Measurements from ENCODE around the gene FIBP. TPM values are rescaled to one million over a fixed set of nuclear protein-coding genes. Genes with fewer than 3 reads are reported as not detected.

The FIBP gene
- total RNA-seq, 2 experiments from 2014 or later: 19.1 to 19.9 TPM

DNA sequence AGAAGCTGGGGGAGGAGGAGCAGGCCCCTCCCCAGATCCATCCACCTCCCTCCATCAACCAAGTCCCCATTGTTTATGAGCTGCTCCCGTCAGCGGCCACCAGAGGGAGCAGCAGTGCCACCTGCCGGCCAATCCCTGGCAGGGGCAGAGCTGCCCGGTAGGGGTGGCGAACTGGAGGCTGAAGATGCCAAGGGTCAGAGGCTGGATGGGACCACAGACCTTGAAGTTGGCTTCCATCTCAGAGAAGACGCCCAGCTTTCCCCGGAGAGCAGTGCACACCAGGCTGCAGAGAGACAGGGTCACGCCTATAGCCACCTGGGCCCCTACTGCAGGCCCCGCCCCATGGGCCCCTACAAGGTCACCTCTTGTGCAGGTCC, 3.6 kb downstream of the FIBP start:
- TF ChIP-seq, protein P1, sequence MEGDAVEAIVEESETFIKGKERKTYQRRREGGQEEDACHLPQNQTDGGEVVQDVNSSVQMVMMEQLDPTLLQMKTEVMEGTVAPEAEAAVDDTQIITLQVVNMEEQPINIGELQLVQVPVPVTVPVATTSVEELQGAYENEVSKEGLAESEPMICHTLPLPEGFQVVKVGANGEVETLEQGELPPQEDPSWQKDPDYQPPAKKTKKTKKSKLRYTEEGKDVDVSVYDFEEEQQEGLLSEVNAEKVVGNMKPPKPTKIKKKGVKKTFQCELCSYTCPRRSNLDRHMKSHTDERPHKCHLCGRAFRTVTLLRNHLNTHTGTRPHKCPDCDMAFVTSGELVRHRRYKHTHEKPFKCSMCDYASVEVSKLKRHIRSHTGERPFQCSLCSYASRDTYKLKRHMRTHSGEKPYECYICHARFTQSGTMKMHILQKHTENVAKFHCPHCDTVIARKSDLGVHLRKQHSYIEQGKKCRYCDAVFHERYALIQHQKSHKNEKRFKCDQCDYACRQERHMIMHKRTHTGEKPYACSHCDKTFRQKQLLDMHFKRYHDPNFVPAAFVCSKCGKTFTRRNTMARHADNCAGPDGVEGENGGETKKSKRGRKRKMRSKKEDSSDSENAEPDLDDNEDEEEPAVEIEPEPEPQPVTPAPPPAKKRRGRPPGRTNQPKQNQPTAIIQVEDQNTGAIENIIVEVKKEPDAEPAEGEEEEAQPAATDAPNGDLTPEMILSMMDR (IDR thresholded peaks at IDR 0.05): peak; percentile 99
- Mint-ChIP-seq H3K36me3 (ENCODE audit: low read depth) (peaks cover 48% of the 10 kb centered on the region), H3K27me3 (no peaks in the 10 kb centered on the region), H3K27ac (peak overlapping the region; percentile 75), H3K4me3 (peak overlapping the region; percentile 84), H3K9me3 (no peaks in the 10 kb centered on the region), H3K4me1 (ENCODE audit: low read depth) (peaks cover 49% of the 10 kb centered on the region)
- no peaks in the 10 kb centered on the region for H3K27me3 ChIP-seq (ENCODE audit: control insufficient read depth in 1 of 2, insufficient read depth in 2 of 2, low read length in 2 of 2)
- peaks cover 54% of the 10 kb centered on the region for H3K4me1 ChIP-seq (ENCODE audit: insufficient read depth, low read length)
- CTCF ChIA-PET: interaction anchor here (0.7 to 3.5 kb wide), 34 partner anchors 8 to 173 kb away, joined by 3 to 37 read pairs (median 5); partner anchors contain the start of genes BANF1, C11orf68, CFL1 and DRAP1
- no peak overlapping the region for H3K27ac ChIP-seq (ENCODE audit: low read depth in 1 of 2, low read length in 2 of 2)
- intact Hi-C loops (cut with DNase I, micrococcal nuclease): loop anchor here (1.0 to 10.0 kb wide), 3 partner anchors 24 to 170 kb away; partner anchors contain the start of genes KAT5 (in 1 of the 2) and MUS81 (in 1 of the 2)
- H3K4me3 ChIP-seq (ENCODE audit: low read length): no peak overlapping the region
- peak; percentile 69 to 91 (median 80) for DNase-seq
- no peaks in the 10 kb centered on the region for H3K9me3 ChIP-seq (ENCODE audit: control insufficient read depth in 1 of 2, insufficient read depth in 1 of 2, low read length in 2 of 2)
- H3K36me3 ChIP-seq (ENCODE audit: insufficient read depth, low read length): peaks cover 35% of the 10 kb centered on the region
- ATAC-seq (ENCODE audit: poor library complexity): peak; percentile 47
- POLR2A ChIA-PET: interaction anchor here (0.7 to 3.0 kb wide), 14 partner anchors 9 to 388 kb away, joined by 3 to 56 read pairs (median 6); partner anchors contain the start of genes BANF1, CFL1, EIF1AD and KAT5

DNA sequence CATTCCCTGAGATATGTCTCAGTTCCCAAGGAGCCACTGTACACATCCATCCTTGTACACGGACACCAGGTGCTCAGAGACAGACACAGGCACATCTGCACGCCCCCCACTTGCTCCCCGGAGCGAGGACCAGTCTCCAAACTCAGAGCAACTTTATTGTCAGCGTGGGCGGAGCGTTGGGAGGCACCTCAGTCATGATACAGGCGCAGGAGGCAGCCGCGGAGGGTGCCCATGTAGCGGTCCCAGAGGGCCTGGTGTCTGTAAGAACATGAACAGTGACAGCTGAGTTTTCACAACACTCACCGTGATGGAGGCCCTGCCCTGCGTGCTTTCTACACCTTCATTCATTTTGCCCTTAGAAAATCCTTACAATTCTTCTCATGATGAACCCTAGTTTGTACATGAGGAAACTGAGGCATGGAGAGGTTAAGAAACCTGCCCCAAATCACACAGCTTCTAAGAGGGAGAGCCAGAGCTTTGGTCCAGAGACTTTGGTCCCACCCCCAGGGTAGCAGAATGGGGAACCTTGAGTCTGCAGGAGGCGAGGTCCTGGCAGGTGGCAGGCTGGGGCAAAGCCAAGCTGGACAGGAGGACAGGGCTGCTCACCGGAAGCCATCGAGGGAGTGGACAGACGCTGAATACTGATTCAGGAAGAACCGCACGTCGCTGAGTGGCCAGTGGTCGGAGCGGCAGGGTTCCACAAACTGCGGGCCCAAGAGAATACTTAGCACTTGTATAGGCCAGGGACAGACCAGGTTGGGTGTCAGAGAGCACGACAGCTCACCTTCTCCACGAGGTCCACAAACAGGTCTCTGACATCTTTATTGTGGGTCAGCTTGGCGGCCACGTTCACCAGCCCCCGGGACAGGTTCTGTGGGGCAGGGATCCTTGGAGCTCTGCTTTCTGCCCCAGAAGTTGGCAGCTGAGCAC, 4.2 kb downstream of the FIBP start:
- Histone ChIP-seq H3K4me3 (ENCODE audit: low read length) (no peak overlapping the region), H3K27me3 (ENCODE audit: control insufficient read depth in 1 of 2, insufficient read depth in 2 of 2, low read length in 2 of 2) (no peaks in the 10 kb centered on the region), H3K36me3 (ENCODE audit: insufficient read depth, low read length) (peaks cover 35% of the 10 kb centered on the region), H3K9me3 (ENCODE audit: control insufficient read depth in 1 of 2, insufficient read depth in 1 of 2, low read length in 2 of 2) (no peaks in the 10 kb centered on the region), H3K4me1 (ENCODE audit: insufficient read depth, low read length) (peaks cover 54% of the 10 kb centered on the region), H3K27ac (ENCODE audit: low read depth in 1 of 2, low read length in 2 of 2) (no peak overlapping the region)
- TF ChIP-seq, protein P1 (IDR thresholded peaks at IDR 0.05): no peak
- ChIA-PET POLR2A (interaction anchor here (0.7 to 3.0 kb wide), 13 partner anchors 10 to 387 kb away, joined by 3 to 56 read pairs (median 6); partner anchors contain the start of genes BANF1, CFL1, EIF1AD and KAT5), CTCF (interaction anchor here (0.7 to 3.5 kb wide), 33 partner anchors 8 to 172 kb away, joined by 3 to 37 read pairs (median 5); partner anchors contain the start of genes BANF1, C11orf68, CFL1 and DRAP1)
- H3K4me3 Mint-ChIP-seq: peak overlapping the region; percentile 84
- H3K36me3 Mint-ChIP-seq (ENCODE audit: low read depth): peaks cover 45% of the 10 kb centered on the region
- intact Hi-C loops (cut with DNase I, micrococcal nuclease): loop anchor here (1.0 to 10.0 kb wide), 3 partner anchors 24 to 169 kb away; partner anchors contain the start of genes KAT5 (in 1 of the 2) and MUS81 (in 1 of the 2)
- DNase-seq (no peak), ATAC-seq (ENCODE audit: poor library complexity) (no peak)
- H3K27me3 Mint-ChIP-seq: no peaks in the 10 kb centered on the region
- H3K27ac Mint-ChIP-seq: peak overlapping the region; percentile 75
- peaks cover 45% of the 10 kb centered on the region for H3K4me1 Mint-ChIP-seq (ENCODE audit: low read depth)
- no peaks in the 10 kb centered on the region for H3K9me3 Mint-ChIP-seq

DNA sequence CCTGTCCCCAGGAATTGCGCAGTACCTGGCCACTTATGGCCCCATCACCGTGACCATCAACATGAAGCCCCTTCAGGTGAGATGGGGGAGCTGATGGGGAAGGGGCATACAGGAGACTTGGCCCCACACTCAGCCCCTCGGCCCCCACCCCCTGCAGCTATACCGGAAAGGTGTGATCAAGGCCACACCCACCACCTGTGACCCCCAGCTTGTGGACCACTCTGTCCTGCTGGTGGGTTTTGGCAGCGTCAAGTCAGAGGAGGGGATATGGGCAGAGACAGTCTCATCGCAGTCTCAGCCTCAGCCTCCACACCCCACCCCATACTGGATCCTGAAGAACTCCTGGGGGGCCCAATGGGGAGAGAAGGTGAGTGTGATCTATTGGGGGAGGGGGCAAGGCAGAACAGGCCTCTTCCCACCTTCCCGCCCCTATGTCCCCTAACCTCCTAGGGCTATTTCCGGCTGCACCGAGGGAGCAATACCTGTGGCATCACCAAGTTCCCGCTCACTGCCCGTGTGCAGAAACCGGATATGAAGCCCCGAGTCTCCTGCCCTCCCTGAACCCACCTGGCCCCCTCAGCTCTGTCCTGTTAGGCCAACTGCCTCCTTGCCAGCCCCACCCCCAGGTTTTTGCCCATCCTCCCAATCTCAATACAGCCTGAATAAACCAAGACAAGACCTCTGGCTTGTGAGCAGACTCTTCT, 5.1 kb downstream of the FIBP start:
- Histone ChIP-seq H3K36me3 (ENCODE audit: insufficient read depth, low read length) (peaks cover 35% of the 10 kb centered on the region), H3K27me3 (ENCODE audit: control insufficient read depth in 1 of 2, insufficient read depth in 2 of 2, low read length in 2 of 2) (no peaks in the 10 kb centered on the region), H3K27ac (ENCODE audit: low read depth in 1 of 2, low read length in 2 of 2) (no peak overlapping the region), H3K4me3 (ENCODE audit: low read length) (no peak overlapping the region), H3K4me1 (ENCODE audit: insufficient read depth, low read length) (peaks cover 57% of the 10 kb centered on the region), H3K9me3 (ENCODE audit: control insufficient read depth in 1 of 2, insufficient read depth in 1 of 2, low read length in 2 of 2) (no peaks in the 10 kb centered on the region)
- Mint-ChIP-seq H3K27me3 (no peaks in the 10 kb centered on the region), H3K4me1 (ENCODE audit: low read depth) (peaks cover 37% of the 10 kb centered on the region), H3K36me3 (ENCODE audit: low read depth) (peaks cover 39% of the 10 kb centered on the region), H3K9me3 (no peaks in the 10 kb centered on the region), H3K27ac (no peak overlapping the region), H3K4me3 (no peak overlapping the region)
- TF ChIP-seq, protein P1 (IDR thresholded peaks at IDR 0.05): no peak
- POLR2A ChIA-PET: interaction anchor here (1.8 to 3.0 kb wide), 2 partner anchors 10 to 23 kb away, joined by 11 to 56 read pairs; partner anchors contain the start of genes CFL1 and MUS81
- DNase-seq: peak in 1 of 14 experiments; percentile 0
- CTCF ChIA-PET: interaction anchor here (1.1 to 3.5 kb wide), 4 partner anchors 9 to 91 kb away, joined by 3 to 37 read pairs (median 16); partner anchors contain the start of genes C11orf68, DRAP1 and MUS81
- ATAC-seq (ENCODE audit: poor library complexity): no peak
- intact Hi-C loops (cut with DNase I, micrococcal nuclease): loop anchor here in 1 of 2 experiments (10.0 kb wide), 1 partner anchor 168 kb away; the partner anchor contains the start of gene KAT5
